ENCODE data around the gene ZMYND8.
"Not testable (repeated sequence)": the region's sequence is repeated elsewhere in the genome, so short reads cannot be mapped to it uniquely, and the experiment has no call there.

Gene ZMYND8

GRCh38 chr20:47250360-47250759 lies 106.1 kb downstream of the ZMYND8 start:
- no peak overlapping the region for H3K4me3 ChIP-seq (ENCODE audit: low read depth, low read length)
- no peak for TF ChIP-seq CTCF (IDR thresholded peaks at IDR 0.05; ENCODE audit: insufficient read depth, low read depth, low read length, missing control alignments)
- DNase-seq (ENCODE audit: low read depth) = no peak

DNA sequence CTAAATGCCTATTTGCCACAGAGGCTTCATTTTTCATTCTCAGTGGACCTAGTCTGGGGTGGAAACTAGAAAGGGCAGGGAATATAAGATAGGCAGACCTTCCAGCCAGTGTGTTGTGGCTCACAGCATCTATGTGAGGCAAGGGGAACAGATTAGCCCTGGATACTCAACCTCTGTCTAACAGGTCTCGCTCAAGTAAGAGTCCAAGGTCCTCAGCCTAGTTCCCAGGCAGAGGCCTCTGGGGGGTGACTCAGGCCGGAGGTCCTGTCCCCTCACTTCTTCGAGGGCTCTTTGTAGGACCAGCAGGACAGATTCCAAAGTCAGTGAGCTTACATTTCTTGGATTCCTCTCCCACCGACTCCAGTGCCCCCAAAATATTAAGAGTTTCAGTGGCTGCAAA lies 106.6 kb downstream of the ZMYND8 start:
- H3K4me3 ChIP-seq (ENCODE audit: low read depth, low read length) = no peak overlapping the region
- DNase-seq (ENCODE audit: low read depth) = no peak
- TF ChIP-seq CTCF (IDR thresholded peaks at IDR 0.05; ENCODE audit: insufficient read depth, low read depth, low read length, missing control alignments) = no peak

DNA sequence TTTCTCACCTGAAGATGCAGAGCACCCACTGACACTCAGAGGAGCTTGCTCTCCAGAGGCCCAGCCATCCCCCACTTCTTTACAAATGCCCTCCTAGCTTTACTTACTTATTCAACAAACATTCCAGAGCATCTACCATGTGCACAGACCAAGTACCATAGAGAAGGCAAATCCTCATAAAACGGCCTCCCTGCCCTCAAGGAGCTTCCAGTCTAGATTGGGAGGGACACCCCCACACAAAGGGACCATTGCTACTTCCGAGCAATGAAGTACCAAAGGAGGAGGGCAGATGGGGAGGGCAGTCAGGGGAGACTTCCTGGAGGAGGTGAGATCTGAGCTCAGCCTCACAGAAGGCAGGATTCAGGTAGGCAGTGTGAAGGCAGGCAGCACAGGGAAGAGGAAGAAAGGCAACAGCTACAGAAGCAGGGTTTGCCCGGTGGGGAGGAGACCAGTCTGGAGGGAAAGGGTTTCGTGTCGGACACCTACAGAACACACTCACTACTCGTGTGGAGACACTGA lies 108.0 kb downstream of the ZMYND8 start:
- H3K4me3 ChIP-seq (ENCODE audit: low read depth, low read length) = no peak overlapping the region
- no peak for DNase-seq (ENCODE audit: low read depth)
- TF ChIP-seq CTCF (IDR thresholded peaks at IDR 0.05; ENCODE audit: insufficient read depth, low read depth, low read length, missing control alignments) = no peak

- DNase-seq (ENCODE audit: low read depth) = no peak
- H3K4me3 ChIP-seq (ENCODE audit: low read depth, low read length) = no peak overlapping the region
- TF ChIP-seq CTCF (IDR thresholded peaks at IDR 0.05; ENCODE audit: insufficient read depth, low read depth, low read length, missing control alignments) = no peak
These were observed 108.5 kb downstream of the ZMYND8 start for GRCh38 chr20:47247972-47248371.

- no peak for DNase-seq (ENCODE audit: low read depth)
- no peak overlapping the region for H3K4me3 ChIP-seq (ENCODE audit: low read depth, low read length)
- TF ChIP-seq CTCF (IDR thresholded peaks at IDR 0.05; ENCODE audit: insufficient read depth, low read depth, low read length, missing control alignments) = no peak
These were observed 110.3 kb downstream of the ZMYND8 start for GRCh38 chr20:47246061-47246777.

- H3K4me3 ChIP-seq (ENCODE audit: low read depth, low read length); DNase-seq (ENCODE audit: low read depth): not testable (repeated sequence)
These were observed 111.3 kb downstream of the ZMYND8 start for GRCh38 chr20:47245166-47245565.

DNA sequence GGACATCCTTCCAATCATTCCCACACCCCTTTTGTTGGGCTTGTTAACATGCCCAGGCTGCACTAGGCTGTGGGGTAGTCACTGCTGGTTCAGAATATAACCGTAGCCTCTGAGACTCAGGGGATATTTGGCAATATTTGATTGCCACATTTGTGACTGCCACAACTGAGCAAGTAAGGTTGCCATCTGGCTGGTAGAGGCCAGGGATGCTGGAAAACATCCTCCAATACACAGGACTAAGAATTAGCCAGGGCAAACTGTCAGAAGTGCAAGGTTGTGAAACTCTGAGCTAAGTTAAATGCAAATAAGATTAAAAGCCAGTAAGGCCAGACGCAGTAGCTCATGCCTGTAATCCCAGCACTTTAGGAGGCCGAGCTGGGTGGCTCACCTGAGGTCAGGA lies 112.0 kb downstream of the ZMYND8 start:
- no peak overlapping the region for H3K4me3 ChIP-seq (ENCODE audit: low read depth, low read length)
- no peak for TF ChIP-seq CTCF (IDR thresholded peaks at IDR 0.05; ENCODE audit: insufficient read depth, low read depth, low read length, missing control alignments)
- DNase-seq (ENCODE audit: low read depth) = no peak
